Neuron (in vitro differentiated cells): ENCODE data around the gene MPZL2.

Experiments
- H2AFZ ChIP-seq: one replicate; pipeline ENCODE4 v1.6.1; 2013; ENCODE audit warnings: low read depth, mild to moderate bottlenecking, inconsistent platforms, low read length, moderate library complexity
- H3K27me3 ChIP-seq: one replicate; pipeline ENCODE4 v1.6.1; 2013; ENCODE audit warnings: low read length; ENCODE audit not compliant: insufficient read depth
- H3K36me3 ChIP-seq: one replicate; pipeline ENCODE4 v1.6.1; 2013; ENCODE audit warnings: low read length; ENCODE audit not compliant: insufficient read depth
- H3K4me1 ChIP-seq: one replicate; pipeline ENCODE4 v1.6.1; 2013; ENCODE audit warnings: low read length; ENCODE audit not compliant: insufficient read depth
- H3K4me3 ChIP-seq: 2 replicates; pipeline ENCODE4 v1.5.1; 2013; ENCODE audit warnings: mild to moderate bottlenecking, low read length, moderate library complexity
- H3K9me3 ChIP-seq: one replicate; pipeline ENCODE4 v1.6.1; 2013; ENCODE audit warnings: low read length

MPZL2 gene

DNA sequence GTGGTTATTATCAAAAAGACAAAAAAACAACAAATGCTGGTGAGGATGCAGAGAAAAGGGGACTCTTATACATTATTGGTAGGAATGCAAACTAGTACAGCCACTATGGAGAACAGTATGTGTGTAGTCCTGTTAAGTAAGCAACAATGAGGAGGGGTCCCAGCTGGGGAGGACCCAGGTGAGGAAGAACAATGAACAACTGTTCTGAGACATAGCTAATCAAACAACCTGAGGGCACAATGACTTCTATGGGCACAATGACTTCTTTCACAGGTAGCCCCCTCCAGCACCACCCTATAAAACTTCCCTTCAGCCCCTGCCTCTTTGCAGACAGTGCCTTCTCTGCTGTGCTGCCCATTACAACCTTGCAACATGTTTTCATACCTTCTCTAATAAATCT lies 44.9 kb downstream of the MPZL2 start:
- no peaks in the 10 kb centered on the region for H3K36me3 ChIP-seq
- no peak overlapping the region for H2AFZ ChIP-seq
- H3K4me3 ChIP-seq: no peak overlapping the region
- no peaks in the 10 kb centered on the region for H3K4me1 ChIP-seq
- H3K27me3 ChIP-seq: peaks cover 17% of the 10 kb centered on the region
- H3K9me3 ChIP-seq: no peaks in the 10 kb centered on the region

DNA sequence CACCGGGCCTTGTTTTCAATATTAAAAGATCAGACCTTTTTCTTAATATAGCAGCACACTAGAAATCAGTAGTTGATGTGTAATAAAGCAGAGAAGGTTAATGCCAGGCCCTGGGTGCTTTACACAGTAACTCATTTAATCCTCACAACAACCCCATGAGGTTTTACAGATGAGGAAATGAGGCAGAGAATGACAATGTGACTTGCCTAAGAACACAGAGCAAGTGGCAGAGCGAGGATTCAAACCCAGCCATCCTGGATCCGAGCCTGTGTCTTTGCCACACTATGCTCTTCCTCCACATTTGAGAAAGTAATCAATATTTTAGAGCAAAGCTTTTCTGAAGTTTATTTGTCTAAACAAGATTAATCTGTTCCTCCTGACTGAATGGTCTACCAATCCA lies 46.5 kb downstream of the MPZL2 start:
- Histone ChIP-seq H3K36me3 (no peaks in the 10 kb centered on the region), H3K9me3 (no peaks in the 10 kb centered on the region), H3K4me1 (no peaks in the 10 kb centered on the region), H3K27me3 (peaks cover 19% of the 10 kb centered on the region), H3K4me3 (no peak overlapping the region), H2AFZ (no peak overlapping the region)

DNA sequence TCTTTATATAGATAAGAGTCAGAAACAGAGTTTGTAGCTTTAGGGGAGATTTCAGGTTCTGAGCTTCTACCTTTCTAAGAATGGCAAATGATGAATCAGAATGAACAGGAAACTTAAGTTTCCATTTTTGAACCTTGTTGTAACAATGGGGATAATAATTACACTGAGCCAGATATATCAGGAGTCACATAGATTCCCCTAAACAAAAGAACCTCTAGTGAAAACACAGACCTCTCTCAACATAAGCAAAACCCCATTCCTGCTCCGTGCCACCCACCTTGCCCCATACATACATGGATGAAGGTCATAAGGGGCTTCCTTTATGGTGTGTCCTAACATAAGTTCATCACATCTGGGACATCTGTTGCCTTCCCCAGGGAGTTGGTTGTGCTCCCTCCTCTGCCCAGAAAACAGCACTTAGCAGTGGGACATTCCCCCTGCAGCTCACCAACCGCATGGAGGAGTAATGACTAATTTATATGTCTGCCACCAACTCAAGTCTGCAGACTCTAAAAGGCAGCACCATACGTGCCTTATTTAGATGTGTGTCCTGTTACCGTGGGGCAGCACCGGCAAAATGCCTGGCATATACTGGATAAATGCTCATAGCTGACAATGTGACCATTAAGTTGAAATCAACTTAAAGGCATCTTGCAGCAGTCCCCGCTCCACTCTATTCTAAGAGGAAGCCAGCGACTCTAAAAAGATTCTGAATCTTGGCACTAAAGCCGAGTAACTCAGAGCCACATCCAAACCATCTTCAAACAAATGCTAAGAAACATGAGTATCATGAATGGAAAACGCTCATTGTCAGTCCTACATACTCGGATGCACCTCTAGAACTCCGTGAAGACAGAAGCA lies 47.2 kb downstream of the MPZL2 start:
- H2AFZ ChIP-seq: no peak overlapping the region
- no peaks in the 10 kb centered on the region for H3K36me3 ChIP-seq
- H3K9me3 ChIP-seq: no peaks in the 10 kb centered on the region
- H3K4me1 ChIP-seq: no peaks in the 10 kb centered on the region
- H3K27me3 ChIP-seq: peaks cover 22% of the 10 kb centered on the region
- H3K4me3 ChIP-seq: no peak overlapping the region

GRCh38 chr11:118215765-118216164 lies 48.3 kb downstream of the MPZL2 start:
- Histone ChIP-seq H3K27me3 (peaks cover 33% of the 10 kb centered on the region), H3K4me3 (no peak overlapping the region), H3K9me3 (no peaks in the 10 kb centered on the region), H2AFZ (no peak overlapping the region), H3K36me3 (no peaks in the 10 kb centered on the region), H3K4me1 (no peaks in the 10 kb centered on the region)

DNA sequence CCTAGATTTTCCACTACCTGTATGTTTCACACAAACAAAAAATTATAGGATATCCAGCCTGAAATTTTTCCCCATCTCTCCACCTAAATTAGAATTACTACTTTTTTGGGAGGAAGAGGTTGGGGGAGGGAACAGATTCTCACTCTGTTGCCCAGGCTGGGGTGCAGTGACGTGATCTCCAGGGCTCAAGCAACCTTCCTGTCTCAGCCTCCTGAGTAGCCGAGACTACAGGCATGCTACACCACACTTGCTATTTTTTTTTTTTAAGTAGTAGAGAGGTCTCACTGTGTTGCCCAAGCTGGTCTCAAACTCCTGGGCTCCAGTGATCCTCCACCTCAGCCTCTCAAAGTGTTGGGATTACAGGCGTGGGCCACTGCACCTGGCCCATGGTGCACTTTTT lies 48.8 kb downstream of the MPZL2 start:
- Histone ChIP-seq H3K36me3 (no peaks in the 10 kb centered on the region), H3K9me3 (no peaks in the 10 kb centered on the region), H3K27me3 (peaks cover 35% of the 10 kb centered on the region), H3K4me3 (no peak overlapping the region), H2AFZ (no peak overlapping the region), H3K4me1 (no peaks in the 10 kb centered on the region)

GRCh38 chr11:118214210-118214914 lies 49.7 kb downstream of the MPZL2 start:
- H3K9me3 ChIP-seq: no peaks in the 10 kb centered on the region
- H3K4me3 ChIP-seq: no peak overlapping the region
- H3K36me3 ChIP-seq: no peaks in the 10 kb centered on the region
- H3K4me1 ChIP-seq: no peaks in the 10 kb centered on the region
- H3K27me3 ChIP-seq: peaks cover 27% of the 10 kb centered on the region
- no peak overlapping the region for H2AFZ ChIP-seq

GRCh38 chr11:118213781-118214180 lies 50.3 kb downstream of the MPZL2 start:
- Histone ChIP-seq H3K36me3 (no peaks in the 10 kb centered on the region), H3K27me3 (peaks cover 32% of the 10 kb centered on the region), H3K4me1 (no peaks in the 10 kb centered on the region), H3K4me3 (no peak overlapping the region), H3K9me3 (no peaks in the 10 kb centered on the region), H2AFZ (no peak overlapping the region)

- H3K27me3 ChIP-seq: peaks cover 35% of the 10 kb centered on the region
- H3K4me3 ChIP-seq: no peak overlapping the region
- H2AFZ ChIP-seq: no peak overlapping the region
- no peaks in the 10 kb centered on the region for H3K4me1 ChIP-seq
- H3K36me3 ChIP-seq: no peaks in the 10 kb centered on the region
- H3K9me3 ChIP-seq: no peaks in the 10 kb centered on the region
Observed at GRCh38 chr11:118213201-118213600, 50.9 kb downstream of the MPZL2 start.

DNA sequence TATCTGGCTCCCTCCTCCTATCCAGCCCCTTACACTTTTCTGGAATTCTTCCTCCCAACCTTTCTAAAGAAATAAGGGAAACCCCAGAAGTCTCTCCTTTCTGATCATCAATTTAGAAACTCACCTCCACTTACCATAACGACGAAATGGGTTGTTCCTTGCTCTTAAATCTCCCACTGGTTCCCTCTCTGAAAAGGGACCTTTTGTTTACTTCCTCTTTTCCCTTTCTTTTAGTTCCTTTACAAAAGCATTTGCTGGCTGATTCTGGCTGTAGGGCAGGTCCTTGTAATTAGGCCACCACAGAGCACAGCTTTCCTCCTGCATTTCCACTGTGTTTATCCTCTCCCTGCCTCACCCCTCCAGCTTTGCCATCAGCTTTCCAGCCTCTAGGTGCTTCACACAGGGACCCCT lies 51.3 kb downstream of the MPZL2 start:
- Histone ChIP-seq H3K9me3 (no peaks in the 10 kb centered on the region), H3K36me3 (no peaks in the 10 kb centered on the region), H3K27me3 (peaks cover 35% of the 10 kb centered on the region), H3K4me3 (no peak overlapping the region), H3K4me1 (no peaks in the 10 kb centered on the region), H2AFZ (no peak overlapping the region)

DNA sequence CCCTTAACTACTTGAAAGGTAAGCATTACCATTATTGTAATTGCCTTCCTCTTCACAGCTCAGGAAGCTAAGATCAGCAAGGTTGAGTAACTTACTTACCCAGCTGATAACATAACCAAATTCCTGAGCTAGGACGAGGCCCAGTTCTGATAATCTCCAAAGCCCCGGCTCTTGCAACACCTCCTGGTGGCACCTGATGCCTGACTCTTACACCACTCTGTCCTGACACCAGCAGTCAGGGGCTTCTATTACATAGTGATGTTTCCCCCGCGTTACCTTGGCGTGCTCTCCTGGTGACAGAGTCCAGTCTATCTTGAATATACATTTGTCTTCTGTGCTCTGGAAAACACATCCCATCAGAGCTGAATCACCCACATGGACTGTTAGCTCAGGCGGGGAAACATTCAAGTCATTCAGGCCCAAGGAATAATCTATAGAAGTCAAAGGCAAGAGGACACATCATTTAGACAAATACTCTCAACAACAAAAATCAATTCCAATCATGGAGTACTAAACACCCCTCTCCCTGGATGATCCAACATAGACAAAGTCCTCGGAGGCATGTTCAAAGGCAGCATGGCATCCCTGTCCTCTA lies 51.9 kb downstream of the MPZL2 start:
- H3K4me3 ChIP-seq: no peak overlapping the region
- peaks cover 35% of the 10 kb centered on the region for H3K27me3 ChIP-seq
- H2AFZ ChIP-seq: no peak overlapping the region
- H3K4me1 ChIP-seq: no peaks in the 10 kb centered on the region
- H3K36me3 ChIP-seq: no peaks in the 10 kb centered on the region
- H3K9me3 ChIP-seq: no peaks in the 10 kb centered on the region

GRCh38 chr11:118211006-118211405 lies 53.1 kb downstream of the MPZL2 start:
- Histone ChIP-seq H3K27me3 (peaks cover 36% of the 10 kb centered on the region), H3K4me1 (no peaks in the 10 kb centered on the region), H2AFZ (no peak overlapping the region), H3K36me3 (no peaks in the 10 kb centered on the region), H3K4me3 (no peak overlapping the region), H3K9me3 (no peaks in the 10 kb centered on the region)

DNA sequence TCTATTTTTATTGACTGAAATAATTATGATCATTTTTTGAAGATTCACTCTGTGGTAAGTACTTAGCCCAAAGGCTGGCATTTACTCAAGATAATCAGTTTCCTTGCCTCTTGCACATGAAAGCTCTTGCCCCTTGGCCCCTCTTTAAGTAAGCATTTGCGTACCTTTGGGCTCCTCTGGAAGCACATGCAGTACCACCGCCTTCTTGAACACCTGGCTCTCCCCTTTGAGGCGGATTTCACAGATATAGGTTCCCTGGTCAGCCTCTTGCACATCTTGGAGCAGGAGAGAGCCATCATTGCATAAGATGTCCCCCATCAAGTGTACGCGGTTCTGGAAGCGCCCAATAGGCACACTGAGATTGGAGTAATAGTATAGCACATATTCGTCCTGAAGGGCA lies 53.8 kb downstream of the MPZL2 start:
- H3K36me3 ChIP-seq: no peaks in the 10 kb centered on the region
- peaks cover 39% of the 10 kb centered on the region for H3K27me3 ChIP-seq

DNA sequence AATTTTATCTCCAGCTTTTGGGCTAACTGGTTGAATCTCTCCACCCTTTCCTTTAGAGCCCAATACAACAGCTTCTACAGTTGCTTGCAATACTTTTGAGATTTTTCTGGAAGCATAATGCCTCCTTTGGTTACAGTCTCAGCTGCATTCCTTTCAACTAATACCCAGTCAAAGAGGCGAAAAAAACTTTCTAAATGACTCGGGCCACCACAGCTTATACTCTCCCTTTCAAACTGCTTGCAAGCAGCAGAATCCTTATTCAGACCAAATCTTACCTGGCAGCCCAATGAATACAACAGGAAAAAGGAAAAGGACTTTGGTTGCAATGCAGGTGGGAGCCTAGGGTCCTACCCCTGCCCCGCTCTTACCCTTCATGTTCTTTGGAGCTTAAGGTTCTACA lies 55.1 kb downstream of the MPZL2 start:
- no peak overlapping the region for H3K4me3 ChIP-seq
- H3K36me3 ChIP-seq: no peaks in the 10 kb centered on the region
- H3K4me1 ChIP-seq: no peaks in the 10 kb centered on the region
- no peaks in the 10 kb centered on the region for H3K9me3 ChIP-seq
- no peak overlapping the region for H2AFZ ChIP-seq
- H3K27me3 ChIP-seq: peaks cover 36% of the 10 kb centered on the region

More for the DNA sequence above, 53.8 kb downstream of the MPZL2 start:
- Histone ChIP-seq H3K4me3 (no peak overlapping the region), H3K4me1 (no peaks in the 10 kb centered on the region), H3K9me3 (no peaks in the 10 kb centered on the region), H2AFZ (no peak overlapping the region)
